ENCODE results near the gene CARD9. TPM values are rescaled to one million over a fixed set of nuclear protein-coding genes. Genes with fewer than 3 reads are reported as not detected.

Gene CARD9
- total RNA-seq, 1 experiment from 2014 or later: 2.9 TPM

- peak; percentile 44 for DNase-seq
- Histone ChIP-seq H3K4me3 (ENCODE audit: low read length) (peak overlapping the region; percentile 65), H3K27me3 (ENCODE audit: low read length) (no peaks in the 10 kb centered on the region), H3K9me3 (ENCODE audit: low read length) (no peaks in the 10 kb centered on the region), H3K4me2 (ENCODE audit: low read depth, low read length, poor library complexity, severe bottlenecking) (peak overlapping the region; percentile 54), H3K4me1 (ENCODE audit: low read length) (peaks cover 67% of the 10 kb centered on the region), H2AFZ (ENCODE audit: low read length) (no peak overlapping the region), H3K27ac (ENCODE audit: low read length) (no peak overlapping the region), H3K79me2 (ENCODE audit: low read length) (no peaks in the 10 kb centered on the region), H4K20me1 (ENCODE audit: insufficient read depth, low read depth, low read length) (no peaks in the 10 kb centered on the region; the same call in 1 of the 2 replicates), H3K9ac (ENCODE audit: low read length) (peak overlapping the region; percentile 72), H3K9me2 (replicated peaks; ENCODE audit: insufficient read depth, low read length) (no peaks in the 10 kb centered on the region), H3K36me3 (ENCODE audit: insufficient read depth, low read length) (no peaks in the 10 kb centered on the region)
Observed at GRCh38 chr9:136328622-136329041, 44.8 kb downstream of the CARD9 start.

GRCh38 chr9:136328011-136328621 is 45.4 kb downstream of the CARD9 start:
- Histone ChIP-seq H3K4me1 (ENCODE audit: low read length) (peaks cover 67% of the 10 kb centered on the region), H3K9me3 (ENCODE audit: low read length) (no peaks in the 10 kb centered on the region), H3K4me3 (ENCODE audit: low read length) (peak overlapping the region; percentile 65), H3K79me2 (ENCODE audit: low read length) (no peaks in the 10 kb centered on the region), H3K27ac (ENCODE audit: low read length) (no peak overlapping the region), H3K36me3 (ENCODE audit: insufficient read depth, low read length) (no peaks in the 10 kb centered on the region), H4K20me1 (ENCODE audit: insufficient read depth, low read depth, low read length) (no peaks in the 10 kb centered on the region; the same call in 1 of the 2 replicates), H3K9me2 (replicated peaks; ENCODE audit: insufficient read depth, low read length) (no peaks in the 10 kb centered on the region), H3K9ac (ENCODE audit: low read length) (peak overlapping the region; percentile 72), H3K4me2 (ENCODE audit: low read depth, low read length, poor library complexity, severe bottlenecking) (peak overlapping the region; percentile 54), H2AFZ (ENCODE audit: low read length) (no peak overlapping the region), H3K27me3 (ENCODE audit: low read length) (no peaks in the 10 kb centered on the region)
- DNase-seq: peak; percentile 54

- H3K9me2 ChIP-seq (replicated peaks; ENCODE audit: insufficient read depth, low read length): no peaks in the 10 kb centered on the region
- H3K4me1 ChIP-seq (ENCODE audit: low read length): peaks cover 62% of the 10 kb centered on the region
- DNase-seq: no peak
- no peaks in the 10 kb centered on the region for H3K9me3 ChIP-seq (ENCODE audit: low read length)
- H3K27me3 ChIP-seq (ENCODE audit: low read length): no peaks in the 10 kb centered on the region
- no peak within 1 kb of the TSS for H3K27ac ChIP-seq (ENCODE audit: low read length)
- H3K9ac ChIP-seq (ENCODE audit: low read length): peak within 1 kb of the TSS; percentile 72
- H3K4me3 ChIP-seq (ENCODE audit: low read length): peak within 1 kb of the TSS; percentile 65
- H3K36me3 ChIP-seq (ENCODE audit: insufficient read depth, low read length): no peaks in the 10 kb centered on the region
- no peak within 1 kb of the TSS for H2AFZ ChIP-seq (ENCODE audit: low read length)
- H4K20me1 ChIP-seq (ENCODE audit: insufficient read depth, low read depth, low read length): no peaks in the 10 kb centered on the region; the same call in 1 of the 2 replicates
- H3K4me2 ChIP-seq (ENCODE audit: low read depth, low read length, poor library complexity, severe bottlenecking): peak within 1 kb of the TSS; percentile 54
- H3K79me2 ChIP-seq (ENCODE audit: low read length): no peaks in the 10 kb centered on the region
Observed at GRCh38 chr9:136327304-136327974, 46.0 kb downstream of the CARD9 start, which contains the start of gene GPSM1. TSS of gene GPSM1 (plus strand) at chr9:136327539. CDS start at chr9:136327696, 157 bp downstream.

GRCh38 chr9:136326761-136327303 is 46.6 kb downstream of the CARD9 start:
- no peak overlapping the region for H3K27ac ChIP-seq (ENCODE audit: low read length)
- H3K4me3 ChIP-seq (ENCODE audit: low read length): peak overlapping the region; percentile 23; the same call in 1 of the 2 replicates
- peak overlapping the region; percentile 25 for H3K4me2 ChIP-seq (ENCODE audit: low read depth, low read length, poor library complexity, severe bottlenecking)
- no peaks in the 10 kb centered on the region for H3K9me2 ChIP-seq (replicated peaks; ENCODE audit: insufficient read depth, low read length)
- peaks cover 56% of the 10 kb centered on the region for H3K4me1 ChIP-seq (ENCODE audit: low read length)
- H3K27me3 ChIP-seq (ENCODE audit: low read length): no peaks in the 10 kb centered on the region
- H3K9me3 ChIP-seq (ENCODE audit: low read length): no peaks in the 10 kb centered on the region
- H3K36me3 ChIP-seq (ENCODE audit: insufficient read depth, low read length): no peaks in the 10 kb centered on the region
- no peaks in the 10 kb centered on the region; the same call in 1 of the 2 replicates for H4K20me1 ChIP-seq (ENCODE audit: insufficient read depth, low read depth, low read length)
- no peaks in the 10 kb centered on the region for H3K79me2 ChIP-seq (ENCODE audit: low read length)
- DNase-seq: no peak
- peak overlapping the region; percentile 33 for H3K9ac ChIP-seq (ENCODE audit: low read length)
- no peak overlapping the region for H2AFZ ChIP-seq (ENCODE audit: low read length)

- H3K79me2 ChIP-seq (ENCODE audit: low read length): no peaks in the 10 kb centered on the region
- H3K4me3 ChIP-seq (ENCODE audit: low read length): no peak overlapping the region
- H3K27ac ChIP-seq (ENCODE audit: low read length): no peak overlapping the region
- H3K4me2 ChIP-seq (ENCODE audit: low read depth, low read length, poor library complexity, severe bottlenecking): peak overlapping the region; percentile 25
- H3K4me1 ChIP-seq (ENCODE audit: low read length): peaks cover 56% of the 10 kb centered on the region
- no peak for DNase-seq
- no peaks in the 10 kb centered on the region for H3K9me3 ChIP-seq (ENCODE audit: low read length)
- no peaks in the 10 kb centered on the region for H3K27me3 ChIP-seq (ENCODE audit: low read length)
- no peaks in the 10 kb centered on the region; the same call in 1 of the 2 replicates for H4K20me1 ChIP-seq (ENCODE audit: insufficient read depth, low read depth, low read length)
- no peaks in the 10 kb centered on the region for H3K9me2 ChIP-seq (replicated peaks; ENCODE audit: insufficient read depth, low read length)
- no peaks in the 10 kb centered on the region; the same call in 1 of the 2 replicates for H3K36me3 ChIP-seq (ENCODE audit: insufficient read depth, low read length)
- no peak overlapping the region for H2AFZ ChIP-seq (ENCODE audit: low read length)
- peak overlapping the region; percentile 33 for H3K9ac ChIP-seq (ENCODE audit: low read length)
Observed at GRCh38 chr9:136326061-136326760, 47.3 kb downstream of the CARD9 start.

GRCh38 chr9:136325358-136325757 is 48.1 kb downstream of the CARD9 start:
- no peaks in the 10 kb centered on the region; the same call in 1 of the 2 replicates for H3K36me3 ChIP-seq (ENCODE audit: insufficient read depth, low read length)
- no peaks in the 10 kb centered on the region; the same call in 1 of the 2 replicates for H4K20me1 ChIP-seq (ENCODE audit: insufficient read depth, low read depth, low read length)
- H3K4me1 ChIP-seq (ENCODE audit: low read length): peaks cover 56% of the 10 kb centered on the region
- no peaks in the 10 kb centered on the region for H3K9me2 ChIP-seq (replicated peaks; ENCODE audit: insufficient read depth, low read length)
- no peaks in the 10 kb centered on the region for H3K27me3 ChIP-seq (ENCODE audit: low read length)
- no peak overlapping the region for H3K27ac ChIP-seq (ENCODE audit: low read length)
- no peaks in the 10 kb centered on the region for H3K79me2 ChIP-seq (ENCODE audit: low read length)
- DNase-seq: no peak
- no peak overlapping the region for H3K4me3 ChIP-seq (ENCODE audit: low read length)
- H3K9ac ChIP-seq (ENCODE audit: low read length): no peak overlapping the region
- no peak overlapping the region for H2AFZ ChIP-seq (ENCODE audit: low read length)
- no peak overlapping the region for H3K4me2 ChIP-seq (ENCODE audit: low read depth, low read length, poor library complexity, severe bottlenecking)
- H3K9me3 ChIP-seq (ENCODE audit: low read length): no peaks in the 10 kb centered on the region

GRCh38 chr9:136324501-136325300 is 48.8 kb downstream of the CARD9 start:
- DNase-seq: peak; percentile 47
- Histone ChIP-seq H3K4me1 (ENCODE audit: low read length) (peaks cover 59% of the 10 kb centered on the region), H2AFZ (ENCODE audit: low read length) (no peak overlapping the region), H3K9me3 (ENCODE audit: low read length) (no peaks in the 10 kb centered on the region), H3K4me2 (ENCODE audit: low read depth, low read length, poor library complexity, severe bottlenecking) (peak overlapping the region; percentile 35), H3K9ac (ENCODE audit: low read length) (peak overlapping the region; percentile 42), H3K27me3 (ENCODE audit: low read length) (no peaks in the 10 kb centered on the region), H3K27ac (ENCODE audit: low read length) (no peak overlapping the region), H3K9me2 (replicated peaks; ENCODE audit: insufficient read depth, low read length) (no peaks in the 10 kb centered on the region), H4K20me1 (ENCODE audit: insufficient read depth, low read depth, low read length) (no peaks in the 10 kb centered on the region; the same call in 1 of the 2 replicates), H3K4me3 (ENCODE audit: low read length) (no peak overlapping the region), H3K36me3 (ENCODE audit: insufficient read depth, low read length) (no peaks in the 10 kb centered on the region; the same call in 1 of the 2 replicates), H3K79me2 (ENCODE audit: low read length) (no peaks in the 10 kb centered on the region)
